ENCODE data around the gene KRTAP4-3. TPM values are rescaled to one million over a fixed set of nuclear protein-coding genes. Genes with fewer than 3 reads are reported as not detected.
"Not testable (repeated sequence)": the region's sequence is repeated elsewhere in the genome, so short reads cannot be mapped to it uniquely, and the experiment has no call there.

The KRTAP4-3 gene
- total RNA-seq, 1 experiment from 2014 or later = not detected

- TF ChIP-seq, protein P1, sequence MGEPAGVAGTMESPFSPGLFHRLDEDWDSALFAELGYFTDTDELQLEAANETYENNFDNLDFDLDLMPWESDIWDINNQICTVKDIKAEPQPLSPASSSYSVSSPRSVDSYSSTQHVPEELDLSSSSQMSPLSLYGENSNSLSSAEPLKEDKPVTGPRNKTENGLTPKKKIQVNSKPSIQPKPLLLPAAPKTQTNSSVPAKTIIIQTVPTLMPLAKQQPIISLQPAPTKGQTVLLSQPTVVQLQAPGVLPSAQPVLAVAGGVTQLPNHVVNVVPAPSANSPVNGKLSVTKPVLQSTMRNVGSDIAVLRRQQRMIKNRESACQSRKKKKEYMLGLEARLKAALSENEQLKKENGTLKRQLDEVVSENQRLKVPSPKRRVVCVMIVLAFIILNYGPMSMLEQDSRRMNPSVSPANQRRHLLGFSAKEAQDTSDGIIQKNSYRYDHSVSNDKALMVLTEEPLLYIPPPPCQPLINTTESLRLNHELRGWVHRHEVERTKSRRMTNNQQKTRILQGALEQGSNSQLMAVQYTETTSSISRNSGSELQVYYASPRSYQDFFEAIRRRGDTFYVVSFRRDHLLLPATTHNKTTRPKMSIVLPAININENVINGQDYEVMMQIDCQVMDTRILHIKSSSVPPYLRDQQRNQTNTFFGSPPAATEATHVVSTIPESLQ (CRISPR knock-in tag; IDR thresholded peaks at IDR 0.05) = no peak
Observed at GRCh38 chr17:41144846-41145245, 23.2 kb downstream of the KRTAP4-3 start (continued).

GRCh38 chr17:41141361-41141760 lies 26.7 kb downstream of the KRTAP4-3 start:
- Mint-ChIP-seq H3K9me3 (peaks cover 65% of the 10 kb centered on the region), H3K36me3 (peaks cover 30% of the 10 kb centered on the region), H3K4me1 (no peaks in the 10 kb centered on the region), H3K27ac (no peak overlapping the region), H3K27me3 (ENCODE audit: low read depth) (peaks cover 5% of the 10 kb centered on the region), H3K4me3 (no peak overlapping the region)
- ATAC-seq = no peak
- ChIA-PET POLR2A (no interaction called here), CTCF (no interaction called here)
- TF ChIP-seq ZNF232 (CRISPR knock-in tag; IDR thresholded peaks at IDR 0.05) (no peak), TP53 (CRISPR knock-in tag; IDR thresholded peaks at IDR 0.05) (no peak), GTF2I (CRISPR knock-in tag; conservative IDR thresholded peaks at IDR 0.05) (no peak), RORB (CRISPR knock-in tag; IDR thresholded peaks at IDR 0.05) (no peak), USF2 (CRISPR knock-in tag; IDR thresholded peaks at IDR 0.05) (no peak), ATF1 (CRISPR knock-in tag; IDR thresholded peaks at IDR 0.05) (no peak), GRHL2 (CRISPR knock-in tag; IDR thresholded peaks at IDR 0.05; ENCODE audit: insufficient replicate concordance, severe bottlenecking) (no peak), SP1 (CRISPR knock-in tag; conservative IDR thresholded peaks at IDR 0.05) (no peak)
- no peak for DNase-seq (ENCODE audit: low spot score)

- H3K4me1 Mint-ChIP-seq = no peaks in the 10 kb centered on the region
- H3K36me3 Mint-ChIP-seq = peaks cover 30% of the 10 kb centered on the region
- no peak for DNase-seq (ENCODE audit: low spot score)
- peaks cover 5% of the 10 kb centered on the region for H3K27me3 Mint-ChIP-seq (ENCODE audit: low read depth)
- no peak within 1 kb of the TSS for H3K27ac Mint-ChIP-seq
- TF ChIP-seq FOXJ3 (CRISPR knock-in tag; IDR thresholded peaks at IDR 0.05; ENCODE audit: borderline replicate concordance) (no peak), MXD4 (CRISPR knock-in tag; IDR thresholded peaks at IDR 0.05; ENCODE audit: borderline replicate concordance) (no peak), ZNF425 (CRISPR knock-in tag; conservative IDR thresholded peaks at IDR 0.05) (no peak)
- H3K4me3 Mint-ChIP-seq = no peak within 1 kb of the TSS
- ChIA-PET CTCF (no interaction called here), POLR2A (no interaction called here)
- peaks cover 65% of the 10 kb centered on the region for H3K9me3 Mint-ChIP-seq
- no peak for ATAC-seq
Observed at GRCh38 chr17:41140360-41141131, 27.5 kb downstream of the KRTAP4-3 start, which contains the start of gene KRTAP4-6. KRTAP4-6 (minus strand) TSS chr17:41140544; CDS start chr17:41140487, 57 bp downstream.

GRCh38 chr17:41139865-41140264 lies 28.2 kb downstream of the KRTAP4-3 start:
- CTCF ChIA-PET; ATAC-seq; POLR2A ChIA-PET; H3K4me3 Mint-ChIP-seq; H3K27ac Mint-ChIP-seq; H3K27me3 Mint-ChIP-seq (ENCODE audit: low read depth); H3K4me1 Mint-ChIP-seq; DNase-seq (ENCODE audit: low spot score): not testable (repeated sequence)
- Mint-ChIP-seq H3K9me3 (peaks cover 61% of the 10 kb centered on the region), H3K36me3 (peaks cover 28% of the 10 kb centered on the region)

Data from WTC11 (cell line).